GM19023 (cell line): ENCODE results near the gene LHFPL2.
"Not testable (repeated sequence)": the region's sequence is repeated elsewhere in the genome, so short reads cannot be mapped to it uniquely, and the experiment has no call there.

Experiments used
- ATAC-seq: cut with Tn5 transposase; IDR thresholded peaks from one replicate; pipeline ENCODE4 v1.9.1; 2021; ENCODE audit warnings: mild to moderate bottlenecking, moderate library complexity; ENCODE audit not compliant: unreplicated experiment

The LHFPL2 gene

GRCh38 chr5:78487846-78488245 lies 160.7 kb downstream of the LHFPL2 start:
- no peak for ATAC-seq

DNA sequence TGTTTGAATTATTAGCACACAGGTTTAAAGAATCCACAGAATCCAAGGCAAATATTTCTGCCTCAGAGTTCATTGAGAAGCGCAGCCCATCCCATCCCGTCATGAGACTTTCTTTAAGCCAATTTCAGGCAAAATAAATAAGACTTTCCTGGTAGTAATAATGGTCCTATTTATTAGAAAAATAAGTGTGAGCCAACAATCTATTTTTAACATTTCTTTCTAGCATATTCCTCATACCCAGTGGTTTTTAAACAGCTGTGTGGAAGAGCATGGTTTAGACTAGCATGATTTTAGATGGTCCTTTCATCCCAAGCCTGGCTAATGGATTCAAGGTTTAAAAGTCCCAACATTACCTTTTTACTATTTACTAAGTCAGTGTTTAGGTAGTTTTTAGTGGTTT lies 162.4 kb downstream of the LHFPL2 start:
- no peak for ATAC-seq

GRCh38 chr5:78483809-78484521 lies 164.6 kb downstream of the LHFPL2 start:
- peak; percentile 76 for ATAC-seq

DNA sequence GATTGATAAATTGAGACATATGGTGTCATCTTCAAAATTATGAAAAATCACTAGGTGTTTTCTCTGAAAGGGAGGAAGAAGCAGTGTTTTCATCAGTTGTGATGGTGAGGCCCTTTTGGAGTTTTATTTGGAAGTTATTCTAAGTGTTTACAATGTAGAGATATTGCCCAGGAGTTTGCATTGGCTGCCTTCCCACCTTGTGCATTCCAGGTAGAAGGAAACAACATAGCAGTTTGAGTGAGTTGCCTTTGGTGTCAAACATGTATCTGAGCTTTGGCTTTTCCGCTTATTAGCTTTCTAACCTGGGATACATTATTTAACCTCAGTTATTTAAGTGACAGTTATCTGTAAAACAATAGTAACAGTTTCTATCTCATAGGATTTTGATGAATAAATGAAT lies 165.6 kb downstream of the LHFPL2 start:
- ATAC-seq: no peak

GRCh38 chr5:78476795-78477194 lies 171.8 kb downstream of the LHFPL2 start:
- no peak for ATAC-seq

DNA sequence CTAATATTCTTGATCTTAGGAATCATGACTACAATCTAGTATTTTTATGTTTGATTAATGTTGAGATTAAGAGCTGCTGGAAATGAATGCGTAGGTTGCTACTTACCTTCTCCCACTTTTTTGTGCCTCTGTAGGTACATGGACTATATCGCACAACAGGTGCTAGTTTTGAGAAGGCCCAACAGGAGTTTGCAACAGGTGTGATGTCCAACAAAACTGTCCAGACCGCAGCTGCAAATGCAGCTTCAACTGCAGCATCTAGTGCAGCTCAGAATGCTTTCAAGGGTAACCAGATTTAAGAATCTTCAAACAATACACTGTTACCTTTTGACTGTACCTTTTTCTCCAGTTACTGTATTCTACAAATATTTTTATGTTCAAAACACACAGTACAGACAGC lies 173.2 kb downstream of the LHFPL2 start:
- no peak for ATAC-seq

DNA sequence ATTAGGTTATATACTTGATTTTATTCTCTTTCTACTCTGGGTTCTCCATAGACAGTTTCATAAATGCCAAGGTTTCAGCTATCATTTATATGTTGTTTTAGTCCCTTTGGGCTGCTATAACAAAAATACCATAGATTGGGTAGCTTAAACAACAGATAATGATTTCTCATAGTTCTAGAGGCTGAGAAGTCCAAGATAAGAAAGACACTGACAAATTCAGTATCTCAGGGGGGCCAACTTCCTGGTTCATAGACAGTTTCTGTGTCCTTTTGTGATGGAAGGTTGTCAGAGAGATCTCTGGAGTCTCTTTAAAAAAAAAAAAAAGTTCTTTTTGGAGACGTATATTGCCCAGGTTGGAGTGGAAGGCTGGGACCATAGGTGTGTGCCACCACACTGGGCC lies 174.8 kb downstream of the LHFPL2 start:
- no peak for ATAC-seq

GRCh38 chr5:78472469-78473106 lies 176.0 kb downstream of the LHFPL2 start:
- ATAC-seq: no peak

DNA sequence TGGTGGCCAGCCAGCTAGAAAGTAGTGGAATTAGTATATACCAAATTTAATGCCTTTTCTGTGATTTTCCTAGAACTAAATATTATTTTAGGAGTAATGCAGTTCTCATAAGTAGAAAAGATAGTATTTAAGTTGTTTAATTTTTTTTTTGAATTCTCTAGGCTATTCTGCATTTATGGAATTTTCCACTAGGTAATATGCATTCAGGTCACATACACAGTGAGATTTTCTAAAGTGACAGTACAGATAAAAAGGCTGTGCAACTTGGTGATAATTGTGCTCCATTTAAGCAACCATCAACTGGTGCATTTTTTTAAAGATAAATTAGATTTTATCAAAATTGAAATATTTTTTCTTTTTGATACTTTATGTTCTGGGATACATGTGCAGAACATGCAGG lies 176.7 kb downstream of the LHFPL2 start:
- no peak for ATAC-seq

DNA sequence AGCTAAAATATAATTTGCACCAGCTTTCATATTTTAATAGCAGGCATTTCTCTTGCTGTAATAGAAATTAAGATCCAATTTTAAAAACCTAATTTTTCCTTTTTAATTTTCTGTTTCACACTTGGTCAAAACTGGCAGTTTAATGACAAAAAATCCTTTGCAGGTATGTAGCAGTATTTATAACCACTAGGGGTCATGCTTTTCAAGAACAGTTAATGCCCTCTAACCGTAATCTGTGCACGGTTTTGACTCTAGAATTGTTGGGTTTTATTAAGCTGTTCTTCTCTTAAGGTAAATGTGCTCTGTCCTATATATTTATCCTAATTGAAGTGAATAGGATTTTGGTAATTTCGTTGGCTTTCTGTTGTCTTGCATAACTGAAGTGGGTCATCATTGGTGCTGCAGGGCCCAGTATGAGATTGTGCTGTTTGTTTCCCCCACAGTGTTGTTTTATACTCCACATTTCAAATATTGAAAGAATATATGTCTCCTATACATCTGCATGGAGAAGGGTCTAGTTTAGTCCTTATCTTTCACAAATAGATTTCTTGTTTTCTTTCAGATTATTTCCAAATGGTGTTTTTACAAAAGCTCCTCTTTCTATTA lies 180.7 kb downstream of the LHFPL2 start:
- ATAC-seq: no peak

DNA sequence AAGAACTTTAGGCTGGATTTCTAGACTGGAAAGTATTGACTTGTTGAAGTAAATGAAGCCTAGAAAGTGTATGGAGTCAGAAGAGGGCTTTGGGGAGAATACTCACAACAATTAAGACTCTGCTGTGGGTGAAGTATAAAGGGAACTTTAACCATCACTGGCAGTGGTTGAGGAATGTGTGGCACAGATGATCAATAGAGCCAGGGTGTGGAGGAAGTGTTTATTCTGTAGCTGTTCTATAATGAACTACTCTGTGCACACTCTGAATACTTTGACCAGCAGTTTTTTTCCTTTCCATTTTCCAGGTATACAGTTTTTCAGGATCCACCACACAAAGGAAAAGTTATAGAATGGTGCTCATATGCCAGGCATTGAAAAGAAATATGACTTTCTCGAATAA lies 181.4 kb downstream of the LHFPL2 start:
- ATAC-seq: no peak

DNA sequence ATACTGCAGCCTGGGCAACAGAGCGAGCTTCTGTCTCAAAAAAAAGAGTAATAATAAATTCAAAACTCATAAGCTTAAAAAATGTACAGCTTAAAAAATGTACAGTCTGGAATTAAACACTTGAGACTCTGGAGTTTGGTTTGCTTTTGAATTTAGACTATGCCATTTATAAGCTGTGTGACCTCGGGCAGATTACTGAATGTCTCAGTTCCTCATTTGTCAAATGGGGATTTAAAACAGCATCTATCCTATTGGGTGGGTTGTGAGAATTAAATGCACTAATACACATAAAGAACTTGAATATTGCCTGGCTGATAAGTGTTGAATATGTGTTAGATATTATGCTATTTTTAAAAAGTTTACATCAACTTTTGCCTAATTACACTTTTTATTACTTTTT lies 189.7 kb downstream of the LHFPL2 start:
- ATAC-seq: no peak

GRCh38 chr5:78457507-78457906 lies 191.1 kb downstream of the LHFPL2 start:
- not testable (repeated sequence) for ATAC-seq

- ATAC-seq: no peak
Observed at GRCh38 chr5:78449103-78449502, 199.5 kb downstream of the LHFPL2 start.

DNA sequence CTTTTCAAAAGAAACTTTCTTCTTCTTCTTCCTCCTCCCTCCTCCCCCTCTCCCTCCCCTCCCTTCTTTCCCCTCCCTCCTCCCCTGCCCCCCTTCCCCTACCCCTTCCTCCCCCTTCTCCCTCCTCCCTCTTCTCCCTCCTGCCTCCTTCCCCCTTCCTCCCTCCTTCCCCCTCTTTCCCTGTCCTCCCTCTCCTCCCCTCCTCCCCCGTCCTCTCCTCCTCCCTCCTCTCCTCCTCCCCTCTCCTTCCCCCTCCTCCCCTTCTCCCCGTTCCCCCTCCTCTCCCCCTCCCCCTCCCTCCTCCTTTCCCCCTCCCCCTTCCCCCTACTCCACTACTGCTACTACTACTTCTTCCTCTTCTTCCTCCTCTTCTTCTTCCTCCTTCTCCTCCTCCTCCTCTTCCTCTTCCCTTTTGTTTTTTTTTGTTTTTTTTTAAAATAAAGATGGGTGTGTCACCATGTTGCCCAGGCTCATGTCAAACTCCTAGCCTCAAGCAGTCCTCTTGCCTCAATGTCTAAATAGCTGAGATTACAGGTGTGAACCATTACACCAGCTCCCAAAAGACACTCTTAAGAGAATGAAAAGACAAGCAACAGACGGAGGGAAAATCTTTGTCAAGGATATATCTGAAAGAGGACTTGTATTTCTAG lies 200.7 kb downstream of the LHFPL2 start:
- no peak for ATAC-seq
